ENCODE measurements around the gene HRH1.
"Not testable (repeated sequence)": the region's sequence is repeated elsewhere in the genome, so short reads cannot be mapped to it uniquely, and the experiment has no call there.

The HRH1 gene

GRCh38 chr3:11236588-11237461 lies 82.5 kb downstream of the HRH1 start:
- in situ Hi-C loops (cut with MboI; ENCODE audit: low sequenced_read_pairs), result no loop called here

- in situ Hi-C loops (cut with MboI; ENCODE audit: low sequenced_read_pairs), result no loop called here
Observed at GRCh38 chr3:11238060-11238459, 83.8 kb downstream of the HRH1 start.

DNA sequence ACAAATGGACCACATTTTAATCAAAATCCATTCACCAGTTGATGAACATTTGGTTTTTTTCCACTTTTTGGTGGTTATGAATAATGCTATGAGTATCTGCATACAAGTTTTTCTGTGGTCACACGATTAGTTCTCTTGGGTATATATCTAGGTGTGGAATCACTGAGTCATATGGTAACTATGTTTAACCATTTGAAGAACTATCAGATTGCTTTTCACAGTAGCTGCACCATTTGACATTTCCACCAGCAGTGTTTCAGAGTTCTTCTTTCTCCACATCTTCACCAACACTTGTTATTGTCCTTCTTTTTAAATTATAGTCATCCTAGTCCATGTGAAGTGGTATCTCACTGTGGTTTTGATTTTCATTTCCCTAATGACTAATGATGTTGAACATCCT lies 84.6 kb downstream of the HRH1 start:
- in situ Hi-C loops (cut with MboI; ENCODE audit: low sequenced_read_pairs), result no loop called here

GRCh38 chr3:11239796-11240195 lies 85.5 kb downstream of the HRH1 start:
- in situ Hi-C loops (cut with MboI; ENCODE audit: low sequenced_read_pairs), result no loop called here

DNA sequence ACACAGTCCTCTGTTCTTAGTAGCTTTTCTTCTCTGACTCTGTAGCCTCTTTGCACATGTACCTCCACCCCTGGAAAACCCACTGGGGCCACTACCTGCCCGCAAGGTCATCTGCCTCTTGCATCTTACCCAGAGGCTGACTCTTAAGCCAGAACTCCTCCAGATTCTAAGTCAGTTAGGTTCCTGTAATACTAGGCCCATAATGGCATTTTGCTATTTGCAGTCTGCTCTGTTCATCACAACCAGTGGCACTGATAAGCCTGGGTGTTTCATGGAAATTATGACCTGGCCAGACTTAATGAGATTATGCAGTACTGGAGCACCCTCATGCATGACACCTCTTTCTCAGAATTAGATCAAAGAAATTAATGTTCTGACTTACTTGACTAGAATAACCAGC lies 86.2 kb downstream of the HRH1 start:
- in situ Hi-C loops (cut with MboI; ENCODE audit: low sequenced_read_pairs), result no loop called here

DNA sequence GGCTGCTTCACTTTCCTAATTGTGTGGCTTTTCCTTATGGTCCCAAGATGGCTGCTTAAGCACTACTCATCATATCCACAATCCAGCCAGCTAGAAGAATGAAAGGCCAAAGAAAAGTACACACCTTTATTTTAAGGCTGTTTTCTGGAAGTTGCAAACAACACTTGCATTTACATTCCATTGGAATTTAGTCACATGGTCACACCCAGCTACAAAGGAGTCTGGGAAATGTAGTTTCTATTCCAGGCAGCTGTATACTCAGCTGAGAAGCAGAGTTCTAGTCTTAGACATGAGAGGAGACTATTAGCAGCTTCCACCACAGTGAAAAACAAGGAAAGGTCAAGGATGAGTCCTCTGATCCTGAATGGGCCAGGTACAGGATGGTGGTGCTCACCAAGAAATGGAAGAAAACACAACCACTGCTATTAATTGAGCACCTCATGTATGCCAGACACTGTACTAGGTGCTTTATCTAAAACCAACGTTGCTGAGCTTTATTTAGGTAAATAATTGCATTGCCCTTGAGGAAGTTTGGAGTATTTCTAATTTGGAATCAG lies 89.9 kb downstream of the HRH1 start:
- in situ Hi-C loops (cut with MboI; ENCODE audit: low sequenced_read_pairs), result no loop called here

- in situ Hi-C loops (cut with MboI; ENCODE audit: low sequenced_read_pairs), result no loop called here
Observed at GRCh38 chr3:11245276-11245675, 91.0 kb downstream of the HRH1 start.

GRCh38 chr3:11245827-11246662 lies 91.8 kb downstream of the HRH1 start:
- in situ Hi-C loops (cut with MboI; ENCODE audit: low sequenced_read_pairs), result no loop called here

- in situ Hi-C loops (cut with MboI; ENCODE audit: low sequenced_read_pairs), result no loop called here
Observed at GRCh38 chr3:11246663-11246970, 92.3 kb downstream of the HRH1 start.

DNA sequence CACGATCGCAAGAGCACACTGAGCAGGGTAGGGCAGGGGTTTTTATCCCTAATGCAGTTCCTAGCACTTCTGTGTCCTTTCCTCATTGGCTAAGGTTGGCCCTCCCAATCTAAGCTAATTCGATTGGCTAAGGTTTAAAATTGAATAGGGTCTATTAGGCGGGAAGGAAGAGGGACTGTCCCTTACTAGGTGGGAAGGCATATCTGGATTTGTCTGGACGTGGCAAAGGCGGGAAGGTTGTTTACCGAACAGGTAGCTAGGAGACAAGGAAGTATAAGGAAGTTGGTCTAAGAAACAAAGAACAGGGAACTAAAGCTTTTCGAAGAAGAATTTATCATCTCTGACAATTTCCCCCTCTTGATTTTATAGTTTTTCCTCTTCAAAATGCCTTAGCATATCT lies 93.1 kb downstream of the HRH1 start:
- in situ Hi-C loops (cut with MboI; ENCODE audit: low sequenced_read_pairs), result no loop called here

- in situ Hi-C loops (cut with MboI; ENCODE audit: low sequenced_read_pairs), result no loop called here
Observed at GRCh38 chr3:11248596-11248995, 94.3 kb downstream of the HRH1 start.

DNA sequence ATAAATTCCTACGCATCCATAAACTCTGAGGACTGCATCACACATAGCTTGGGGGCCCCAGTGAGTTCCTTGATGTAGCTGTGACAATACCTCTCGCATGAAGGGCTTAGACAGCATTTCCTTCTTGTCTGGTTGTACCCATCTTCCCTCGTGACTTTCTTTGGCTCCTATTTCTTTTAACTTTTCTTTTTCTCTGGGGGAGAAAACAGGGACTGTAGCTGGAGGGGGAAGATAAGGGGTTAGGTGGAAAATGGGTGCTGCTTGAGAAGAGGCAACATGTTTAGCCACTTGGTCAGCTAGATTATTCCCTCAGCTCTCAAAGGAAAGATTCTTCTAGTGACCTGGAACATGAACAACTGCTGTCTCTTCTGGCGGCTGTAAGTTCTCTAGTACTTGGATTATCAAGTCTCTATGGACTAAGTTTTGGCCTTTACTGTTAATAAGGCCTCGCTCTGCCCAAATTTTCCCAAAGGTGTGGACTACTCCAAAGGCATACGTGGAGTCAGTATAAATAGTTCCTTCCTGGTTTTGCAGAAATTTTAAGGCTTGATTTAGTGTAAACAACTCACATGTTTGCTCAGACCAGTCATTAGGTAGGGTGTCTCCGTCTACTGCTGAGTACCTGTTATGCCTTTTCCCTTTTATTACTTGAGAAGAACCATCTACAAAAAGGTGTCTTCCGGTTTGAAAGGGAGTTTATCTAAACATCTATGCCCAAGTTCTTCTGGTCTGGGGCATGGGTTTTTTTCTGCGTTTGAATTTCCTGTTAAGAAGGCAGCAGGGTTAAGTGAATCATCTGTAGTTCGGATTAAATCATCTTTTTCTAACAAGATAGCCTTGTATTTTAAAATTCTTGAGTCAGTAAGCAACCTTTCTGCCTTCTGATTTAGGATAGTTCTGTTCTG lies 96.9 kb downstream of the HRH1 start:
- in situ Hi-C loops (cut with MboI; ENCODE audit: low sequenced_read_pairs), result no loop called here

DNA sequence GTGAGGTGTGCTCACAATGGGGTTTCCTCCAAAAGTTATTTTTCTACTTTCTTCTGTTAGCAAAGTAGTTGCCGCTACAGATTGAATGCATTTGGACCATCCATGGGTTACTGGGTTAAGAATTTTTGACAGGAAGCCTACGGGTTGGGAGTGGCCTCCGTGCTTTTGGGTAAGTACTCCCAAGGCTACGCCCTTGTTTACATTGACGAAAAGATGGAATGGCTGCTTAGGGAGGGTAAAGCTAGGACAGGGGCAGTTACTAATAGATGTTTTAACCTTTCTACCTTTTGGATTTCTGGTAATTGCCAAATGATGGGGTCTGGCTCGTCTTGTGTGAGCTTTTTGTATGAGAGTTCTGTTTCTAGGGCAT lies 97.5 kb downstream of the HRH1 start:
- in situ Hi-C loops (cut with MboI; ENCODE audit: low sequenced_read_pairs), result no loop called here

GRCh38 chr3:11254876-11255275 lies 100.6 kb downstream of the HRH1 start:
- in situ Hi-C loops (cut with MboI; ENCODE audit: low sequenced_read_pairs), result no loop called here

GRCh38 chr3:11255537-11255936 lies 101.2 kb downstream of the HRH1 start:
- in situ Hi-C loops (cut with MboI; ENCODE audit: low sequenced_read_pairs), result not testable (repeated sequence)

DNA sequence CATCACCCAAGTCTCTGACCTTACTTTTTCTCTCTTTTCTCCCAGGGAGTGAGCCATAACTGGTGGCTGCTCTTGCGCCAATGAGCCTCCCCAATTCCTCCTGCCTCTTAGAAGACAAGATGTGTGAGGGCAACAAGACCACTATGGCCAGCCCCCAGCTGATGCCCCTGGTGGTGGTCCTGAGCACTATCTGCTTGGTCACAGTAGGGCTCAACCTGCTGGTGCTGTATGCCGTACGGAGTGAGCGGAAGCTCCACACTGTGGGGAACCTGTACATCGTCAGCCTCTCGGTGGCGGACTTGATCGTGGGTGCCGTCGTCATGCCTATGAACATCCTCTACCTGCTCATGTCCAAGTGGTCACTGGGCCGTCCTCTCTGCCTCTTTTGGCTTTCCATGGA lies 104.7 kb downstream of the HRH1 start:
- in situ Hi-C loops (cut with MboI; ENCODE audit: low sequenced_read_pairs), result no loop called here

- in situ Hi-C loops (cut with MboI; ENCODE audit: low sequenced_read_pairs), result no loop called here
Observed at GRCh38 chr3:11260460-11260859, 106.2 kb downstream of the HRH1 start.

DNA sequence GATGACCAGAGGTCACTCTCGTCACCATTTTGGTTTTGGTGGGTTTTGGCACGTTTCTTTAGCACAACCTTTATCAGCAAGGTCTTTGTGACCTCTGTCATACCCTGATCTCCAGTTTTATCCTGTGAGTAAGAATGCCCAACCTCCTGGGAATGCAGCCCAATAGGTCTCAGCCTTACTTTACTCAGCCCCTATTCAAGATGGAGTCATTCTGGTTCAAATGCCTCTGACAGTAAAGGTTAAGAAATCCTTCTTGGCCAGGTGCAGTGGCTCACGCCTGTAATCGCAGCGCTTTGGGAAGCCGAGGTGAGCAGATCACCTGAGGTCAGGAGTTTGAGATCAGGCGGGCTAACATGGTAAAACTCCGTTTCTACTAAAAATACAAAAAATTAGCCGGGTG lies 114.7 kb downstream of the HRH1 start:
- in situ Hi-C loops (cut with MboI; ENCODE audit: low sequenced_read_pairs), result no loop called here

DNA sequence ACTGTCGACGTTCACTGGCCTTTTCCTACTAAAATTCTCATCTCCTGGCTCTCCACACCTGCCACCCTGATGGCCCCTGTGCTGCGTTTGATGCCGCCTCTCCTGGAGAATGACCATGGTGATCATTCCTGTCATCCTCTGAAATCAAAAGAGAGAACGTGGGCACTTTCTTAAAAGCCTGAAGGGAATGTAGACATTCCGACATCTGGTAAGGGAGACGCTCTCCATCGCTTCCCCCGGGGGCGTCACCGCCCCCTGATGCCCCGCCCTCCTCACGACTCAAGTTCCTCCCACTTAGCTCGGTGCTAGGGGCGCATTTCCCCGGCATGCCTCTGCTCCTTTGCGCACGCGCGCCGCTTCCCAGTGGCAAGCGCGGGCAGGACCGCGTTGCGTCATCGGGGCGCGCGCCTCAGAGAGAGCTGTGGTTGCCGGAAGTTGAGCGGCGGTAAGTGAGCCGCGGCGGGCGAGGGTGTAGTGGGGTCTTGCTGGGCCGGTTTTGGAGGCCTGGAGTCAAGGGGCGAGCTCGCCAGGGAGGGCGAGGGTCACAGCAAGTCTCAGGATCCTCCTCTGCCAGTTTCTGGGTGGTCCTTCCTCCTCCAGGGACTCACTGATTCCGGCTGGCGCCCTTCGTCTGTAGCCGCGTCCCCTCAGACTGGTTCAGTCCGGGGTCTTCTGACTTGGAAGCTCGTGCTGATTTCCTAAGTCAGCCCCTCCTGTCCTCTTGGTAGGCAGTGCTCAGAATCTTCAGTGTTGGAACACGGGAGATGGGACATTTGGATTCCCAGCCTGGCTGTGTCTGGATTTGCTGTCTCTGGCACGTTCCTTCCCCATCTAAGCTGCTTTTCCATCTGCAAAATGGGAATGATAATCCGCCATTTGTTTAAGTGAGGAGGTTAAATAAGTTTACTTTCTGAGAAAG lies 118.0 kb downstream of the HRH1 start, which contains the start of gene ATG7:
Gene ATG7, plus strand, starts transcription at position 412 of the 919 bp plus-strand sequence. CDS start 26,299 bp downstream, outside the sequence.
- in situ Hi-C loops (cut with MboI; ENCODE audit: low sequenced_read_pairs), result no loop called here
